Stimulated activated CD8-positive, alpha-beta memory T cell treated with anti-CD3 and anti-CD28 coated beads, Interleukin-4, amount 100 ng/mL, for 24 hours (primary cell): ENCODE data around the gene PTPRD.

Experiments
- DNase-seq: peaks from one replicate; pipeline ENCODE4 v3.0.0-alpha.2; 2020; ENCODE audit warnings: low read depth

Gene PTPRD

DNA sequence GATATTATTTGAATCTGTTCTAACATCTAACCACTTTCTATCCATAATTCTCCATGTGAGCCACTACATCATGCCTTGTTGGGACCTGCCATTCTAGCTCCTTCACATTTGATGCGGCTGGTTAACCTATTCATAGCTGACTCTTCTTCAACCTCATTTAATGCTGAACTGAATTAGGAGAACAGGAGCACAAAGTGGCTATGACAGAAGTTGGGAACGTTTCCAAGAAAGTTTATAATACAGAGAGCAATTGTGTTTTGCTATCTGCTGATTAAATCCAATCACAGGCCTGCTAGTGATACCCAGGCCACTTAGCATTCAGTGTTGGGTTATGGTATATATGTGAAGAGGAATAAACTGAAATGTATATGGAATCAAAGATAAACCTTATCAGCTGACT, 440.3 kb downstream of the PTPRD start:
- no peak for DNase-seq

DNA sequence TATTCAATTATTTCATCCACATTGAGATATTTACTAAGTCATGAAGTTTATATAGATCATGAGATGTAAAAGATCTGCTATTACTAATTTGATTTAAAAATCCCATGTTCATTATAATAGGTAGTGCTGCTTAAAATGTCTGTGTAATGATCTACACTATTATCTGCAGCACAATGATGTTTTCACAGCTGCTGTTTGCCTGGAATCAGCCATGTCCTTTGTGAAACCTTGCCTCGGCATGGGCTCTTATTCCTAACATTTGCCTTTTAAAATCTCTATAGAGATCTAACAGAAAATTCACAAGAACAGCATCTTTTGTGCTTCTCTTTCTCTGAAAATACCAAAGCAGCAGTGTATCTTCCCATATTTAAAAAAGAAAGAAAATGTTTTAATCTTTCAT, 444.6 kb downstream of the PTPRD start:
- no peak for DNase-seq

DNA sequence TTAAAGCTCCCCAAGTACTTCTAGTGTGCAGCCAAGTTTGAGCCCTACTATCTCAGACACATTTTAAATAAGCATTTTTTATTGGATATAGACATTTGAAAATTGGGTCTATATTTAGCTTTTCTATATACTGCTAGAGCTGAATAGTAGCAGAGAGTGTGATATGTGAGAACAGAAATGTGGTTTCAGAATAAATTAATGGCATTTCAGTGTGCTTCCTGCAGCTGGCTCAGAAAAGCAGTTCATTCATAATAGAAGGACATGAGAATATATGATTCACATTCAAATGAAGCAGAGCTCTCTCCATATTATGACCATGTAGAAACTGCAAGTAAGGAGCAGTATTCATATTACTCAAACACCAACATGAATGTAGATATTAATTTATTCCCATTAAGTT, 464.0 kb downstream of the PTPRD start:
- no peak for DNase-seq

DNA sequence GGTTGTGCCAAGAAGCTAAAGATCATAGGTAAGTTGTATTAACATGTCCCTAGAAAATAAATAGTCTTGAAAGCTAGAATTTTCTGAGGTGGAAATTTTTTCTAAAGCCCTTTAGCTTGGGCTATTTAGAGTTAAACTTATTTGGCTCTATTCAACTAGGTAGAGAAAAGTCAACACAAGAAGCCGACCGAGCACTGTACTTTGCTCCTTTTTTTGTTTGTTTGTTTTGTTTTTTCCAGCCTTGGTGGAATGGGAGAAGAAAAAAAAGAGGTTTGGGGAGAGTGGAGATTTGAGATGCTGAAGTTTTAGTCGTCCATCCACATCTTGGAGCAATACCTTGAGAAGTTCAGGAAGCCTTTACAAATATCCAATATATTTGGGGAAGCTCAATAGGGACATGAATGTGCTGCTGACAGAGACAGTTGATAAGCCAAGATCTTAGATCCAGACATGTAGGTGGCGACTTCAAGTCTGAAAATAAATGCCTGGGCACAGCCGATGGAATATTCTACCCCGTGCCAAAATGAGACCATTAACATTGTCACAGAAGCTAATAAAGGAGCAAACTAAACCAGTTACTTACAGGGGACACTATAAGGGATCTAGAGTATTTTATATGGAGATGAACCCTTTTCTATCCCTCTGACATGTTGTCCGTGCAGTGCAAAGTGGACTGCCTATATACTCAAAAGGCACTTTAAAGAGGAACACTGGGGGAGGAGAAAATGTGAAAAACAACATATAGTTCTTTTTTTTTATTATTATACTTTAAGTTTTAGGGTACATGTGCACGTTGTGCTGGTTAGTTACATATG, 466.1 kb downstream of the PTPRD start:
- DNase-seq: no peak

DNA sequence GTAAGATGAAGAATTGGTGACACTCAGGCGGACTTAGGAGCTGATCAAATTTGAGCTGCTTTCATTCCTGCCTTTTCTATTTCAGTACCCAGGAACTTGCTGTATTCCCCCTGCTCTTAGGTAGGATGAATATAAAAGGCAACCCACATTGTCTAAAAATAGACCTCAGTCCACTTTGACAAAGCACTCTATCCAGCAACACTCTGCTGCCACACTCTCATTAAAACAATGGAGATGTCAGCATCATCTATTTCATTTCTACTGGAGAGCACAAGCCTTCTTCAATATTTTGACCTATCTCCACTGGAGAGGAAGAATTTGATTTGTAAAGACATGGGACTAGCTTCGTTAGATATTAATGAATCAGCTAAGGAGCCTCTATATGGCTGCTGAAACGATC, 468.4 kb downstream of the PTPRD start:
- DNase-seq: no peak

DNA sequence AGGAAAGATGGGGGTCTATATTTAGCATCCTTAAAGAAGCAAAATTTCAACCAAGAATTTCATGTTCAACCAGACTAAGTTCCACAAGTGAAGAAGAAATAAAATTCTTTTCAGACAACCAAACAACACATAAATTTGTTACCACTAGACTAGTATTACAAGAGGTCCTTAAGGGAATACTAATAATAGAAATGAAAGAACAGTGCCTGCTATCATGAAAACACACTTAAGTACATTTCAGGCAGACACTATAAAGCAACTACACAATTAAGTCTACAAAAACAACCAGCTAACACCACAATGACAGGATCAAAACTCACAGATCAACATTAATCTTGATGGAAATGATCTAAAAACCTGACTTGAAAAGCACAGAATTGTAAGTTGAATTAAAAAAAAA, 477.2 kb downstream of the PTPRD start:
- DNase-seq: no peak

DNA sequence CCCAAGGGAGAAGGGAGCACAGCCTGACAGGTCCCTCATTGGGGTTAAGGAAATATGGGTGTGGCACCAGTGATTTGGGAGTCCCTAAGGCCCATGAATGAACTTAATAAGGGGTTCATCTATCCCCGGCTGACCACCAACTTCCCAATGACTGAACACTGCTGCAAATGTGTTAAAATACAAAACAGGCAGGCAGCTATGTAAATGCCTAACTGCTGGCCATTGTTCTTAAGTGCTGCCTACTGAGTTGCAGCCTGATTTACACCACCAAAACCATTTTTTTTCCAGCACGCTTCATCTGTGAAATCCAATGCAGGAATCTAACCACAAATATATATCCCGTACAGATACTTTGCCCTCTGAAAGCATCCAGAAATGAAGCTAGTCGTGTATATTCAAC, 478.5 kb downstream of the PTPRD start:
- no peak for DNase-seq

DNA sequence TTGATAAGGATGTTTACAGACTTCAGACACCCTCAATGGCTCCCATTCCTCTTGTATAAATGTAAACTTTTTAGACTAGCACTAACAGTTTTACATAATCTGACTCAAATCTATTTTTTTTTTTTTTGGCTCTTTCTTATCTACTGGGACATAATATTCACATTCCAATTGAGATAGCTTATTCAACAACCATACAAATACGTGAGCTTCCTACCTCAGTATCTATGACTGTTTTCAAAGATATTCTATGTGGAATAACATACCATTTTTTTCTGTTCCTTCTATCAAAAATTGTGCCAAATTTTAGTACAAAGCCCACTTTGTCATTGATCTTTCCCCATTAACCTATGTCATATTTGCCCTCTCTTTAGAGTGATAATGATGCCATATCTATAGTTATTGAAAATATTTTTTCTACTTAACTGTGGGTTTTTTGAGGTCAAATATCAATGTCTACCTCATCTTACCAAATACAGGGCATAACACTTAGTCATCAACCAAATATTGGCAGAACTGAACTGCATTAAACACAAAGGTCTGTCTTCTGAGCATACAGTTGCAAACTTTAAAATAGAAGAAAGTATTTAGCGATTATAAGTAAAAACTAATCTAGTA, 482.6 kb downstream of the PTPRD start:
- no peak for DNase-seq

DNA sequence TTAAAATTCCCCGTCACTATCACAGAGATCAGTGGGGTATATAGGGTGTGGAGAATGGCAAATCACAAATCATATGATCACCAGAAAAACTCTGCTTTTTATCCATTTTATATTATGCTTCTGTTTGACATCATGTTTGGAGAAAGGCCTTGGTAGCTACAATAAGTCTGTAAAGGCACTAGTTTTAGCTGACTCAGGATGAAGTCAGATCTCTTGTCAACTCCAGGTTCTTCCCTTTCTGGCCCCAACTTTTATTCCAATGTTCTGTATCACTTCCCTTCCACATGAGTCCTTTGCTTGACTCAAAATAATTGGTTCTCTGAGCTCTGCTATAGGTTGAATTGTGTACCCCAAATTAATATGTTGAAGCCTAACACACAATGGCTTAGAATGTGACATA, 484.9 kb downstream of the PTPRD start:
- DNase-seq: no peak

DNA sequence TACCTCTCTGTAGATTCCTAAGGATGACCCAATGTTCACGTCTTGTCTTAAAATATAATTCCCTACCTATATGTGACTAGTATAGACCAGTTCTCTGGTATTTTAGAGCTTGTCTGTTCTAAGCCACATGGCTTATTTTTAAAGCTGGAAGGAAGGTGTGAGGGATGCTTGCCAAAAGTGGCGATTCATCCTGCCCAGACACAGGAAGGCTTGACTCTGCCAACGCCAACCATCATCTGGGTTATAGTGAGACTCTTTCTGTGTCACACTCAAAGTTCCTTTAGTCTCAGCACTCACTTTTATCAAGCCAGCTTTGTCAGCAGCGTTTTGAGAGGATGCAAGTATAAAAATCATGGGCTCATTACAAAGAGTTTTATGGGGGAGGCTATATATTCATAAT, 500.0 kb downstream of the PTPRD start:
- no peak for DNase-seq

DNA sequence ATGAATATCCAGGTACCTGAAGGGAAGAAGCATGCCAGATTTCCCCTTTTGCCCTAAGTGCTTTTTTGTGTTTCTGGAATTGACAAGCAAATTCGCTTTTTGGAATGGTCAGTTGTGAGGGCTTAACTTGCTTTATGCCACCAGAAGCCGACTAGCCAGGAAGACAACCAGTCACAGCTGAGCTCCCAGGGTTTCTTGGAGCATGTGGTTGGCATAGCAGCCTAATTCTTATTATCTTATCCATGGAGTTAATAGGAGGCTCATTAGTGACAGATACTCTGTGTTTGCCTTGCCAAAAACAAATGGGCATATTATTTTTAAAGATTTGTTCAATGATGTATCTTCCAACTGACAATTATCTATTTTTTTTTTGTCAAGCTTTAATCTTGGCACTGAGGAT, 500.7 kb downstream of the PTPRD start:
- DNase-seq: no peak

DNA sequence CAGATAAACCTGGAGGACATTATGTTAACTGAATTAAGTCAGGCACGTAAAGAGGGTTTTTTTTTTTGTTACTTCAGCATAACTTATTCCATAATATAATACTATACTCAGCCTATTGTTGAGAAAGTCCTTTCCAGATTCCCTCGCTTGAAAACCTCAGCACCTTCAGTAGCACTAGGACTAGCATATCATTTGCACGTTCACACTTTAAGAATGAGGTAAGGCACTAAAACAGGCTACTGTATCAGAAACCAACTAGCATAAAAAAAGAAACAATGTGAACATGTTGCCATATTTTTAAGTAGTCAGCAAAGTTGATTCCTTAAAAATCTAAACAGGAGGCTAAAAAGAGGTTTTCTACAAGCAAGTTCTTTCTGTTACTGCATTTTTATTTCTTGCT, 504.0 kb downstream of the PTPRD start:
- DNase-seq: no peak

DNA sequence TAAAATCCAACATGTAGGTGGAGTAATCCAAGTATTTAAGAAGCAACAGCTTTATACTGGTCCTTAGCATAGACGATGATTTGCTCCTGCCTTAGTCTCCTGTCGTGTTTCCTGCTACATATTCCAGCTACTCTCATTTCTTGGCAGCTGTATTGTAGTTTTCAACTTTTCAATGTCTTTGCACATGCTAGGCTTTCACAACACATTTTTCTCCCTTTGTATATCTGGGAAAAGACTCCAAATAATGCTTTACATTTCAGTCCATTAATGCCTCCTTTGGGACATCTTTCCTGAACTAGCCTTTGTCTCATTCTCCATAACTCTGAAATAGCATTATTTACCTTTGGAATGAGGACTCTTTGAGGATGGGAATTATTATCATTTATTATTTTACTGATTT, 508.0 kb downstream of the PTPRD start:
- DNase-seq: no peak

DNA sequence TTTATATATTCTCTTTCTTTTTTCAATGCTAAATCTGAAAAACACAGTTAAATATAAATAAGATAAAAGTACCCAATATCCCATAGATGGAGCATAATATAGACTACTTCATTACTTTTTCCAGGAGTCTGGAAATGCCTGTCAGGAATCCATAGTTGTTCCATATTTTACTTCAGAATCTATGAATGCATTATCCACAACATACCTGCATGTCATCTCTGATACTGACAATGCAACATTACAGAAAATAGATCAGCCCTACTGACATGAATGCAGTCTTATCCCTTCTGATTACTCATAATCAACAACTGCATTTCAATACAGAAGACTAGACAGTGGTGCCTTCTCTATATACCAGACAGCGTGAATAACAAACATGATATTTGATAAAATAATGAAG, 517.6 kb downstream of the PTPRD start:
- DNase-seq: no peak

DNA sequence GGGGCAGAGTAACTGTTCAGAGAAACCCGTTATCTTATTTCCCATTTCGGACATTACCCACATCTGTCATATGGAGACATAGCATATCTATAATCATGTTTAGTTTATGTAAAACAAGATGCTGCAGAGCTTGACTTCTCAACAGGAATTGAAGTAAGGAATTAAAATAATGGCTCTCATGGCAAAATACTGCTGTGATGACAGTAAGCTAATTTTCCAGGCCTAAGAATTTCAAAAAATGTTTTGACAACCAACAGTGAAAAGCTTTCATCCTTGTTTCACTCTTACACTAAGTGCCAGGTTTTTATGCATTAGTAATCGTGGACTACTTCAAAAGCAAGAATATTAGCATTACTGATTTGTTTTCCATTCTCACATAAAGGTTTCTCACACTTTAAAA, 518.2 kb downstream of the PTPRD start:
- DNase-seq: no peak

DNA sequence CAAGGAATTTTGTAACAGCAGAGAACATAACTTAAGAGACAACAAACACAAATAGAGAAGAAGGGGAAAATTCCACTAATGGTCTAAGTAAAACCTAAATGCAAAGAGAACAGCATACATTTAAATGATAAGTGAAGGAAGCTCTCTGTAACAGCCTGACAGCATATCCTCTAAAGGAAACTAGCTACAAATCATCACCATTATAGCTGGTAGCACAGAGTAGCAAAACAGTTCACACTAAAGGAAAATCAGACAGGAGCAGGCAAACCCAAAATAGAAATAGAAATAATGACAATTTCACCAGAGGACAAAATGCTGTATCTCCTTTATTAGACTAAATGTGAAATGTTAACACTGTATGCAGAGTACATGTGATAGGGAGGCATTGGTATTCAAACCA, 532.8 kb downstream of the PTPRD start:
- DNase-seq: no peak

DNA sequence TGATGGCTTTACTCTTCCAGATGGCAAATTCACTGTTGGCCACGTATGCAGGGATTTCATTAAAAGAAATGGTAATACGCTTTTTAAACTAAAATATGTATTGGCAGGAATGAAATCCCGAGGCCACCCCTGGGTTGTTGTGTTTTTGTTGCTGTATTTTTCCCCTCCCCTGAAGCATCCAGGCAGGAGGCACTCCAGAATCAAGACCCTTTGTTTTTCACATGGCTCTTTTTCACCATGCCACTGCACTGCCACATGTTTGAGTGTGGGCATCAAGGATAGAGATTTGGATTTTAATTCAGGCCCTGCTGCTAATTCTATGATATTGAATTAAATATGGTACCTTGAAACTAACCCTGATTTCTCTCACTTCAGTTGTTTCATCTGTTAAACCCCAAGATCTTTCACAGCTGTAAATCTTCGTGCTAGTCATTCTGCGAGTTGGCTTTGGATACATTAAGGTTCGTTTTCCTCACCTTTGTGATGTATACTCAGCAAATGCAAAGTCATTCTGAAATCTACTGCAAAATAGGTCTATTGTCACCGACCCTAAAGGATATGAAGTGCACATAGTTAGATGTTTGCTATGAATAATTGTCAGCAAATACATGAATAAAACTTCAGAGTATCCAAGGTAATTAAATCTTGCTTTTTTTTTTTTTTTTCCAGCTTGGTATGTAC, 533.4 kb downstream of the PTPRD start:
- no peak for DNase-seq

DNA sequence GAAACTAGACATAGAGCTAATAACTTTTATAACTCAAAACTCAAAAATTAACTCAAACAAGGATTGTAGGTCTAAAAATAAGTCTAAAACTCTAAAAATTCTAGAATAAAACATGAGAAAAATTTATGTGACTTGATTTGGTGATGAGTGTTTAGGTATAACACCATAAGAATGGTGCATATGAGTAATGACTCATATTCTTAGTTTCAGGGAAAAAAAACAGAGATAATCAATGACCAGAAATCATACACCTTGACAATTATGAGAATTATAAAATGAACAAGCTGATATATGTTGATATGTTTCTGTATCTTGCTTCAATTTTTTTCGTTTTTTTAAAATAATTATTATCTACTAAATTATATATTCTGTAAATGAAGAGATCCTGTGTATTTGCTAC, 541.2 kb downstream of the PTPRD start:
- no peak for DNase-seq

DNA sequence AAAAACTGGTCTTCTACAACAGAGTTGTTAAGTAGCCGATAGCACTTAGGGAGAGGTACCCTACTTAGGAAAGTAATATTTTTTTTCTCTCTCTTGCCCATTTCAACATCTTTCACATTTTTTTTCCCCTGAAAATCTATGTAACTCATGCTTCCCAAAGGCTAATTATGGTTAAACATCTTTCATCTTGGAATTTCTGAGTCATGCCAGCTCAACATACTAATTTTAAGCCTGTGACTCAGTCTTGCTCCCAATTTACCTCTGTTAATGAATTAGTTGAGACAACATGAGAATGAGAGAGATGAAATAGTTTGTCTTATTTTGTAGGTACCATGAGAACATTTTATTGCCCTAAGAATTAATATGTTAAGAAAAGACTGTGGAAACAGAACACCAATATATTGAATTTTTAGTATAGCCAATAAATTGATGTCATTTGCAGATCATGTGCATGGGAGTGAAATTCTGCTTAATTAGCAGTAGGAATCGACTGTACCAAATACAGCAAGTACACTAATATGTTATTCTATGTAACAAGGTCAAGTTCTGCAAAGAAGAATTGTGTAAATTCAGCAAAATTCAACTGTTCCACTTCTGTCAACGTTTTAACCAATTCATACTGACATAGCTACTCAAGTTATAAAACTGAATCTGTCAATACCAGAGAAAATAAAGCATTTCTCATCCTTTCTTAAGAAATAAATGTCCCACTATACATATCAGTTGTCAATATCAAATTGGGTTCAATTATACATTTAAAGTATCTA, 550.0 kb downstream of the PTPRD start:
- no peak for DNase-seq

DNA sequence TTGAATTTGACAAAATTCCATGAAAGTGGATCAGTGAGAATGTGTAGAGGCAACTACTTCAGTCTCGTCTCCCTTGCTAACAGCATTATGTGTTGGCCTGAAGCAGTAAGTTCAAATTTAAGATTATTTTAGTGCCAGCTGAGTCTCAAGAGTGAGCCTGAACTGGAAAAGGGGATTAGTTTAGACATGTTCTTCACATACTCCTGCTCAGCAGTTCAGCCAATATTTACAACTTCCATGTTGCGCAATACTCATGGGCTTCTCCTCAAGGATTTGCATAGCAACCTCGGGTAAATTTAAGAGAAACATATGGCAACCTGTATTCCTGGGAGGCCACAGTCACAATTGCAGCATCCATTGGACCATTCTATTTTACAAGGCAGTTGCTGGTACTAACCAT, 553.8 kb downstream of the PTPRD start:
- DNase-seq: no peak

DNA sequence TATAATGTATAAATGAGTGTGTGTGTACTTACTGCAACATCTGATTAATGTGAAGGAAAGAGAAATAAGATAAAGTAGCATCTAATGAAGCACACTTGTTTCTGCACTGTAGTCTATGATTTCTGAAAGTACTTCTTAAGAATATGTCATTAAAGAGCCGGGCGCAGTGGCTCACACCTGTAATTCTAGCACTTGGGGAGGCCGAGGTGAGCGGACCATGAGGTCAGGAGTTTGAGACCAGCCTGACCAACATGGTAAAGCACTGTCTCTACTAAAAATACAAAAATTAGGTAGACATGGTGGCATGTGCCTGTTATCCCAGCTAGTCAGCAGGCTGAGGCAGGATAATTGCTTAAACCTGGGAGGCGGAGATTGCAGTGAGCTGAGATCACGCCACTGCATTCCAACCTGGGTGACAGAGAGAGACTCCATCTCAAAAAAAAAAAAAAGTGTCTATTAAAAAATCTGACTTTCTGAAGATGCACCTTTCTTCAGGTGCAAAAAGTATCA, 556.9 kb downstream of the PTPRD start:
- no peak for DNase-seq

DNA sequence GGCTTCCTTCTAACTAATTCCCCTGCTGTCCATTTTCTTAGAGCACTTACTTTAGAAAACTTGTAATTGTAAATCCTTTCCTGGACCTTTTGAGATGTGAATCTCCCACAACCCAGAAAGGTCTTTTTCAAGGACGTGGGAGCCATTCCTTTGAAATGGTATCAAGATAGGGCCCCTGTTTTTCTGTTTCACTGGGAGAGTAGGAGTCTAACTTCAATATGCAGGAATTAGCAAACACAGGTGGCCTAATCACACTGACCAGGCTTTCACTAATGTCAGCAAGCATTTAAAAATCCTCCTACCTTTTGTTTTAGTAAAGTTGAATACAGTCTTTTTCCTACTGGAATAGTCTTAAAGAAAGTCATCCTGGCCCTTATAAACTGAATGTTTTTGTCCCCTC, 558.3 kb downstream of the PTPRD start:
- no peak for DNase-seq

DNA sequence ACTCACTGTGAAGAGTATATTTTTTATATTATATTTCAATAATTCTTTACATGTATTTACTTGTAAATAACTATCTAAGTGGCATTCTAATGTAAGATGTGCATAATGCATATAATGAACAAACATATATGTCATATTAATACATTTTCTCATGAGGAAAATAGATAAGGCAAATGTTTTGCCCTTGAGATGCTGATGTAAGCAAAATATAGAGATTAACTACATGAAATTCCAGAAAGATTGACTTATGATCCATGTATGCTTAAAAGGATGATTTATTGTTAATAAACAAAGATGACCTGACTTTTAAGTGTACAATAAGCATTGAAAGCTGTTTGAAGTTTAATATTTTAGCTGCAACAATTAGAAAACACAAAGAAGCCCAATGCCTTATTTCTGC, 559.9 kb downstream of the PTPRD start:
- DNase-seq: no peak
